A673 (cell line): Measurements from ENCODE around the gene TRIP13. TPM values are rescaled to one million over a fixed set of nuclear protein-coding genes. Genes with fewer than 3 reads are reported as not detected.

Source experiments
- BruUV-seq: library from RNA; stranded (reverse); fragments of 400-500 nt; replicated peaks from 2 replicates; lab custom pipeline; 2021; lab: Mats Ljungman, UMichigan
- CTCF ChIA-PET: fragments of 300-600 bp; sonication (Branson Sonifier 250); formaldehyde crosslinking; loops from one replicate; lab custom pipeline; 2022; ENCODE audit warnings: antibody characterized with exemption; lab: Charles Lee
- POLR2A ChIA-PET: fragments of 300-600 bp; sonication (Branson Sonifier 250); formaldehyde crosslinking; loops from one replicate; lab custom pipeline; 2022; ENCODE audit warnings: antibody characterized with exemption; ENCODE audit not compliant: low non-redundant PET; lab: Charles Lee
- DNase-seq: peaks from one replicate; pipeline ENCODE4 v3.0.0-alpha.2; 2015; ENCODE audit warnings: low spot score
- H3K27ac ChIP-seq: fragments of 200-600 bp; sonication (generic); 2 replicates; pipeline ENCODE4 v1.5.1; 2016; ENCODE audit warnings: mixed run types, low read depth, mild to moderate bottlenecking, mixed read lengths, antibody characterized with exemption, low read length; ENCODE audit not compliant: poor library complexity, severe bottlenecking
- H3K27me3 ChIP-seq: fragments of 200-600 bp; sonication (generic); replicated peaks from 2 replicates; pipeline ENCODE4 v1.6.1; 2017; ENCODE audit warnings: mixed run types, low read depth, mild to moderate bottlenecking, mixed read lengths, antibody characterized with exemption, low read length; ENCODE audit not compliant: insufficient read depth, poor library complexity
- H3K36me3 ChIP-seq: fragments of 200-600 bp; sonication (generic); 2 replicates; pipeline ENCODE4 v1.6.1; 2016; ENCODE audit warnings: mixed run types, mild to moderate bottlenecking, mixed read lengths, antibody characterized with exemption, low read length; ENCODE audit not compliant: insufficient read depth, poor library complexity, severe bottlenecking
- H3K4me1 ChIP-seq: fragments of 200-600 bp; sonication (generic); 2 replicates; pipeline ENCODE4 v1.6.1; 2017; ENCODE audit warnings: mixed run types, mild to moderate bottlenecking, mixed read lengths, antibody characterized with exemption, low read length; ENCODE audit not compliant: insufficient read depth, poor library complexity, severe bottlenecking
- H3K4me3 ChIP-seq: fragments of 200-600 bp; sonication (generic); 2 replicates; pipeline ENCODE4 v1.5.1; 2016; ENCODE audit warnings: low read depth, mixed run types, mild to moderate bottlenecking, mixed read lengths, low read length; ENCODE audit not compliant: poor library complexity, severe bottlenecking
- H3K9me3 ChIP-seq: fragments of 200-600 bp; sonication (generic); 2 replicates; pipeline ENCODE4 v1.6.1; 2016; ENCODE audit warnings: mixed run types, low read depth, mild to moderate bottlenecking, mixed read lengths, antibody characterized with exemption, low read length; ENCODE audit not compliant: poor library complexity, severe bottlenecking
- EZH2 ChIP-seq: fragments of 200-600 bp; sonication (generic); IDR thresholded peaks from 2 replicates; pipeline ENCODE4 v1.6.1; 2017; ENCODE audit warnings: borderline replicate concordance, low read depth, mild to moderate bottlenecking, mixed read lengths, antibody characterized with exemption, low read length; ENCODE audit not compliant: poor library complexity, severe bottlenecking
- intact Hi-C: fragments of 100-400 bp; cut with micrococcal nuclease; formaldehyde crosslinking; loops from one replicate; pipeline ENCODE4 v1.10.0; 2022; ENCODE audit not compliant: unreplicated experiment
- total RNA-seq: library from RNA; stranded (reverse); gene quantifications from 2 replicates; pipeline ENCODE4 v1.2.3, GENCODE V29; 2021
- TF ChIP-seq, protein P1 (sequence below): fragments of 300-800, 200-600 bp; sonication (generic); conservative IDR thresholded peaks from 2 replicates; pipeline ENCODE4 v1.5.1; 2017; ENCODE audit warnings: low read depth, mild to moderate bottlenecking, antibody characterized with exemption, low read length, moderate library complexity, mixed read lengths

TRIP13 gene
- total RNA-seq, 1 experiment from 2014 or later: 69.1 TPM

DNA sequence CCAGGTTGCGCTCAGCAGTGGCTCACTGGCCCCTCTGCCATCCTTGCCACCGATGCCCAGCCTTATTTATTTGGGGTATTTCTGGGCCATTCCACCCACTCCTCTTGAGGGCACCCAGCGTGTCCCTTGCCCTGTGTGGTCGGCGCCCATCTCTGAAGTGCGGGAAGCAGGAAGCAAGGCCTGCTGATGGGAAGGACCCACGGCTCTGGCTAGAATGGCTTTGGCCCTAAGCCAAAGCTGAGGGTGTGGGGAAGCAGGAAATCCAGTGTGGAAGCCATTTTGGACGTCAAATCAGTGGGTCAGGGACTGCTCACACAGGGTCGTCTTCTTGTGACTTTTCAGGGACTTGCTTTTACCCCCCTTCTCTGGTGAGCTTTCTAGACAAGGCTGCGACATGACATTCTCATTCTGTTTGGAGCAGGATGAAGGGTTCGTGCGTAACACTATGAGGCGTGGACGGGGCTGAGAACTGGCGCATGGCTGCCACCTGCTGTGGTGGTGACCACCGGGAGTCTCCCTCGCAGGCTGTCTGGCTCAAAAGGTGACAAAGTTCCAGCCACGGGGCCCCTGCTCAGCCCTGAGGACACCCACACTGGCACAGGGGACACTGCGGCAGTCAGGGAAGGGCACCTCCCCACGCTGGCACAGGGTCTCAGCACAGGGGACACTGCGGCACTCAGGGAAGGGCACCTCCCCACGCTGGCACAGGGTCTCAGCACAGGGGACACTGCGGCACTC lies 65.2 kb downstream of the TRIP13 start:
- TF ChIP-seq, protein P1, sequence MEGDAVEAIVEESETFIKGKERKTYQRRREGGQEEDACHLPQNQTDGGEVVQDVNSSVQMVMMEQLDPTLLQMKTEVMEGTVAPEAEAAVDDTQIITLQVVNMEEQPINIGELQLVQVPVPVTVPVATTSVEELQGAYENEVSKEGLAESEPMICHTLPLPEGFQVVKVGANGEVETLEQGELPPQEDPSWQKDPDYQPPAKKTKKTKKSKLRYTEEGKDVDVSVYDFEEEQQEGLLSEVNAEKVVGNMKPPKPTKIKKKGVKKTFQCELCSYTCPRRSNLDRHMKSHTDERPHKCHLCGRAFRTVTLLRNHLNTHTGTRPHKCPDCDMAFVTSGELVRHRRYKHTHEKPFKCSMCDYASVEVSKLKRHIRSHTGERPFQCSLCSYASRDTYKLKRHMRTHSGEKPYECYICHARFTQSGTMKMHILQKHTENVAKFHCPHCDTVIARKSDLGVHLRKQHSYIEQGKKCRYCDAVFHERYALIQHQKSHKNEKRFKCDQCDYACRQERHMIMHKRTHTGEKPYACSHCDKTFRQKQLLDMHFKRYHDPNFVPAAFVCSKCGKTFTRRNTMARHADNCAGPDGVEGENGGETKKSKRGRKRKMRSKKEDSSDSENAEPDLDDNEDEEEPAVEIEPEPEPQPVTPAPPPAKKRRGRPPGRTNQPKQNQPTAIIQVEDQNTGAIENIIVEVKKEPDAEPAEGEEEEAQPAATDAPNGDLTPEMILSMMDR: no peak
- no peak for TF ChIP-seq EZH2
- Histone ChIP-seq H3K36me3 (no peaks in the 10 kb centered on the region), H3K27me3 (no peaks in the 10 kb centered on the region), H3K4me1 (no peaks in the 10 kb centered on the region), H3K9me3 (no peaks in the 10 kb centered on the region), H3K27ac (no peak overlapping the region), H3K4me3 (no peak overlapping the region)
- no TSS peak for BruUV-seq
- POLR2A ChIA-PET: no interaction called here
- no peak for DNase-seq
- intact Hi-C loops: no loop called here
- CTCF ChIA-PET: no interaction called here

DNA sequence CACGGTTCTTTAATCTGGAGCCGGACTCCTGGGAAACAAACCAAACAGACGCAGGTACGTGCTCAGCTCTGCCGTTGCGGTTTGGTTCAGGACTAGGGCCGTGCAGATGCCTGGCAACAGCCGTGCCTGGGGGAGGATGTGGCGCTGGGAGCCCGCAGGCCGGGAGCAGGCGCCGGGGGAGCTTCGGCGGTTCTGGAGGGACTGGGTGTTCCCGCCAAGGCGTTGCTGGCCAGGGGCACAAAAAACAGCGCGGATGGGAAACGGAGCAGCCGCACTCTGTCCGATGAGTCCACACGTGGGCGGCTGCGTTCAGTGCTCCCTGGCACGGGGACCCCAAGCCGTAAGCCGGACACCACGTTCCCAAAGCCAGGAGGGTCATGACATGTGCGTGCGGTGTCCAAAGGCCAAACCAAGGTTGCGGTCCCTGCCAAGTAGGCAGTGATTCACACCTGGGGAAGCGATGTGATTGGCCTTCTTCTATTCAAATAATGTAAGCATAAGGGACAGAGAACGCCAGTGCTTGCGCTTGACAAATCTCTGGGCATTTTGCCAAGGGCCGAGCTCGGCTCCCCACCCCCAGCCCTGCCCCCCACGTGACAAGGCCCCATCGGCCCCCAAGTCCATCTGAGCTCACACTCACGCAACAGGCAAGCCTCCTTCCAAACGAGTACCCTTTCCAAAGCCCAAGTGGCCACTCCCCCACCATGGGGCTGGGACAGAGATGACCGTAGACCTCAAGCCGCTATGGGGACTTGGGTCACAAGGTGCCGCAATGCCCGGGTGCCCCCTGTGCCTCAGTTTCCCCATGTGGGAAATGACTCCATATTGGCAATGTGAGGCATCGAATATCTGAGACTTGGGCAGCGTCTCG lies 66.3 kb downstream of the TRIP13 start:
- Histone ChIP-seq H3K4me3 (no peak overlapping the region), H3K27me3 (no peaks in the 10 kb centered on the region), H3K27ac (no peak overlapping the region), H3K9me3 (no peaks in the 10 kb centered on the region), H3K36me3 (no peaks in the 10 kb centered on the region), H3K4me1 (no peaks in the 10 kb centered on the region)
- intact Hi-C loops: no loop called here
- TF ChIP-seq EZH2: no peak
- TF ChIP-seq, protein P1: no peak
- POLR2A ChIA-PET: no interaction called here
- DNase-seq: no peak
- BruUV-seq: no TSS peak
- CTCF ChIA-PET: no interaction called here

DNA sequence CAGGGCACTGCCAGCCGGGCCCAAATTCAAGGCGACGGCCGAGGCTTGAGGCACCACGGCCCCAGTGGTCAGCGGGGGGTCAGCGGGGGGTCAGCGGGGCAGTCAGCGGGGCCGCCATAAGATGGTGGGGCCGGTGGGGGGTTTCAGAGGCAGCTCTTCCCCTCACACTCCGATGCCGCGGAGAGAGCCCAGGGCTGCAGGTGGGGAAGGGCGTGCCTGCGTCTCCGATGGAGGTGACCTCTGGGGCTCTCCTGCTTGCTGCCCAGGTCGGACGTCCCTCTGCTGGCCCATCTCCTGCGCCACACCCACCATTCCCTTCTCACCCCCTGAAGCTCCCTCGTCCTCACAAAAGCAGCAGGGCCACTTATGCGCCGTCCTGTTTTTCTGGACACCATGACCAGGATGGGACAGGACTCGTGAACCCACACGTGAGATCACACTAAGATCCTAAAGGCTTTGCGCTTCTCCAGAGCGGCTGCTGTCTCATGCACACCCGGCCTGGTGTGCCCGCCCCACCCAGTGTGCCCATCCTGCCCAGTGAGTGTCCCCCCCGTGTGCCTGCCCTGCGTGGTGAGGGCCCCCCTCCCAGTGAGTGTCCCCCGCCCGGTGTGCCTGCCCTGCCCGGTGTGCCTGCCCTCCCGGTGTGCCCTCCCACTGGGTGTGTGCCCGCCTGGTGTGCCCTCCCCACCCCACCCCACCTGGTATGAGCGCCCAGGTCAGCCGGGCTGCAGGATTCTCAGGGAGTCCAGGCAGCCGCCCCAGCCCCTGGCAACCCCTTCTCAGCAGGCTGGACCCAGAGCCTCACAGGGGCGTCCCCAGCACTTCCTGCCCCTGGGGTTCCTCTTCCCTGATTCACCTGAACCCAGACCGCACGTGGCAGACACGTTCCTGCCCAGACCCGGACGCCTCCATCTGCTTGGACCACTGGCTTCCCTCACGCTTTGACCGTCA lies 67.2 kb downstream of the TRIP13 start:
- Histone ChIP-seq H3K27me3 (no peaks in the 10 kb centered on the region), H3K9me3 (no peaks in the 10 kb centered on the region), H3K4me1 (no peaks in the 10 kb centered on the region), H3K27ac (no peak overlapping the region), H3K36me3 (no peaks in the 10 kb centered on the region), H3K4me3 (no peak overlapping the region)
- DNase-seq: no peak
- ChIA-PET CTCF (no interaction called here), POLR2A (no interaction called here)
- TF ChIP-seq, protein P1: no peak
- TF ChIP-seq EZH2: no peak
- no TSS peak for BruUV-seq
- intact Hi-C loops: no loop called here
